ENCODE measurements around the gene SH3BGRL. TPM values are rescaled to one million over a fixed set of nuclear protein-coding genes. Genes with fewer than 3 reads are reported as not detected.

Gene SH3BGRL
- total and polyA plus RNA-seq, 9 of the 15 experiments (the other 6 are each of a cell fraction or from before 2014, with no cell fraction given): 21.3 to 74.3 (median 45.4) TPM

GRCh38 chrX:81201671-81202455 lies at the start of gene SH3BGRL, which contains the start of gene HMGN5 (continued):
- TF ChIP-seq RNF219 (CRISPR knock-in tag; IDR thresholded peaks at IDR 0.05): no peak
- no peak for TF ChIP-seq SPI1 (IDR thresholded peaks at IDR 0.05; ENCODE audit: borderline replicate concordance, low read depth, low read length)
- TF ChIP-seq TEAD1 (CRISPR knock-in tag; IDR thresholded peaks at IDR 0.05): no peak
- no peak for TF ChIP-seq IRF9 (tag; IDR thresholded peaks at IDR 0.05)
- TF ChIP-seq DNMT1 (IDR thresholded peaks at IDR 0.05): no peak
- no peak for TF ChIP-seq ZNF609 (CRISPR knock-in tag; IDR thresholded peaks at IDR 0.05; ENCODE audit: borderline replicate concordance)
- TF ChIP-seq ZNF133 (CRISPR knock-in tag; IDR thresholded peaks at IDR 0.05): no peak
- no peak for TF ChIP-seq HINFP (tag; conservative IDR thresholded peaks at IDR 0.05; ENCODE audit: low read depth)
- TF ChIP-seq KLF13 (tag; IDR thresholded peaks at IDR 0.05; ENCODE audit: borderline replicate concordance, low read depth): no peak
- no peak for TF ChIP-seq CBX1 (IDR thresholded peaks at IDR 0.05; ENCODE audit: low read depth)
- TF ChIP-seq RBFOX2 (IDR thresholded peaks at IDR 0.05; ENCODE audit: low read depth, low read length): 0 out of 2 replicates have a peak, but pooled peaks have one; percentile 33
- no peak for TF ChIP-seq THRA (IDR thresholded peaks at IDR 0.05)
- TF ChIP-seq BRD9 (IDR thresholded peaks at IDR 0.05; ENCODE audit: low read depth, partially characterized antibody): no peak
